ACC112 (cell line): ENCODE data around the gene TMEM101.

Source experiments
- H2AFZ ChIP-seq: fragments of 200-600 bp; sonication (generic); one replicate; pipeline ENCODE4 v1.6.0; 2017; ENCODE audit warnings: antibody characterized with exemption, low read length; ENCODE audit not compliant: unreplicated experiment
- H3K27ac ChIP-seq: fragments of 200-600 bp; sonication (generic); 2 replicates; pipeline ENCODE4 v1.5.1; 2014; ENCODE audit warnings: low read depth, mild to moderate bottlenecking, antibody characterized with exemption, low read length, moderate library complexity
- H3K27me3 ChIP-seq: fragments of 200-600 bp; sonication (generic); 2 replicates; pipeline ENCODE4 v1.6.1; 2014; ENCODE audit warnings: mild to moderate bottlenecking, antibody characterized with exemption, low read length, moderate library complexity, mixed read lengths; ENCODE audit not compliant: insufficient read depth
- H3K36me3 ChIP-seq: fragments of 200-600 bp; sonication (generic); 2 replicates; pipeline ENCODE4 v1.6.1; 2016; ENCODE audit warnings: mild to moderate bottlenecking, antibody characterized with exemption, low read length, moderate library complexity, mixed read lengths; ENCODE audit not compliant: insufficient read depth
- H3K4me1 ChIP-seq: fragments of 200-600 bp; sonication (generic); one replicate; pipeline ENCODE4 v1.6.1; 2016; ENCODE audit warnings: low read length, mixed read lengths; ENCODE audit not compliant: insufficient read depth, unreplicated experiment, control insufficient read depth
- H3K4me3 ChIP-seq: fragments of 200-600 bp; sonication (generic); 2 replicates; pipeline ENCODE4 v1.5.1; 2014; ENCODE audit warnings: mild to moderate bottlenecking, low read depth, low read length
- H3K79me2 ChIP-seq: fragments of 200-600 bp; sonication (generic); one replicate; pipeline ENCODE4 v1.6.0; 2016; ENCODE audit warnings: low read length; ENCODE audit not compliant: control insufficient read depth, unreplicated experiment, insufficient read depth

The TMEM101 gene

DNA sequence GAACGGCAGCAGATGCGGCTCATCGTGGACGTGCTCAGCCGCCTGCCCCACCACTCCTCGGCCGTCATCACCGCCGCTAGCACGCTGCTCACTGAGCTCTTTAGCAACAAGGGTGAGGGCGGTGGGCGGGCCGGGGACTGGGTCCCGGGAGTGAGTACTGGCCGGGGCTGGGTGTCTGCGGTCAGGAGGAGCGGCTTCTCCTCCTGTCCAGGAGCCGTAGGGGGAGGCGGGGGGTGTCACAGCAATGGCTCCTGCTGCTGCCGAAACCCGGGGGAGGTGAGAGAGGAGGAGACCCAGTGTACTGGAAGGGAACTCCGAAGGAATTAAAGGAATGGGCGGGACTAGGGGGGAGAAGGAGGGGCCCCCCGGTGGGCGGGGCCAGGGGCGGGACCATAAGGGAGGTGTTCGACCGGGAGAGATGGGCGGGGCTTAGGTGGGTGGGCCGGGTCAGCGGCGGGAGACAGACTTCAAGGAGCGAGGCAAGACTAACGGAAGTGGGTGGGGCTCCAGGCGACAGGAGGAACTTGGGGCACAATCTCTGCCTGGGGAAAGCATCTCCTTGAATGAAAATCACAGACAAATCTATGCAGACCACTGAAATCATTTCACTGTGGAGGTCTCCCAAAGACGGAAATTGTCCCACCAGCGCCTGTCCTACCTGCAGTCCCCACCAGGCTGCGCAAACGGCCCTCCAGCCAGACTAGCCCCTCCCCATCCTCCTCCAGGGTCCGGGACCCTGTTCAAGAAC is 8.0 kb downstream of the TMEM101 start:
- H3K79me2 ChIP-seq: peaks cover 6% of the 10 kb centered on the region
- H3K36me3 ChIP-seq: no peaks in the 10 kb centered on the region
- peaks cover 21% of the 10 kb centered on the region for H3K4me1 ChIP-seq
- H2AFZ ChIP-seq: peak overlapping the region; percentile 51
- H3K27me3 ChIP-seq: no peaks in the 10 kb centered on the region
- peak overlapping the region; percentile 66 for H3K27ac ChIP-seq
- H3K4me3 ChIP-seq: peak overlapping the region; percentile 88

DNA sequence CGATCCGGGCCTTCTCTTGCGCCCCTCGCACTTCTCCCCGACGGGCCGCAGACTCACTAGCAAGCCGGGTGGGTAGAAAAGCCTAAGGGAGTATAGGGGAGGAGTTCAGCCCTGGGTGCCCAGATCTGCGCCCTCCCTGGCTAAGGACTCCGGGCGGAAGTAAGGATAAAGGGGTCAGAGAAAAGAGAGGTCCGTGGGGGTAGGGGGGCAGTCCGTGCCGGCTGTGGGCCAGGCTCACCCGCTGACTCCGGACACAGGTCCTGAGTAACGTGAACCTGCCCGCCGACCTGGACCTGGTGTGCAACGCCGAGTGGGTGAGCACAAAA is 8.5 kb downstream of the TMEM101 start:
- Histone ChIP-seq H3K27me3 (no peaks in the 10 kb centered on the region), H3K27ac (peak overlapping the region; percentile 66), H3K4me3 (peak overlapping the region; percentile 88), H2AFZ (peak overlapping the region; percentile 4), H3K79me2 (peaks cover 6% of the 10 kb centered on the region), H3K4me1 (peaks cover 27% of the 10 kb centered on the region), H3K36me3 (no peaks in the 10 kb centered on the region)

DNA sequence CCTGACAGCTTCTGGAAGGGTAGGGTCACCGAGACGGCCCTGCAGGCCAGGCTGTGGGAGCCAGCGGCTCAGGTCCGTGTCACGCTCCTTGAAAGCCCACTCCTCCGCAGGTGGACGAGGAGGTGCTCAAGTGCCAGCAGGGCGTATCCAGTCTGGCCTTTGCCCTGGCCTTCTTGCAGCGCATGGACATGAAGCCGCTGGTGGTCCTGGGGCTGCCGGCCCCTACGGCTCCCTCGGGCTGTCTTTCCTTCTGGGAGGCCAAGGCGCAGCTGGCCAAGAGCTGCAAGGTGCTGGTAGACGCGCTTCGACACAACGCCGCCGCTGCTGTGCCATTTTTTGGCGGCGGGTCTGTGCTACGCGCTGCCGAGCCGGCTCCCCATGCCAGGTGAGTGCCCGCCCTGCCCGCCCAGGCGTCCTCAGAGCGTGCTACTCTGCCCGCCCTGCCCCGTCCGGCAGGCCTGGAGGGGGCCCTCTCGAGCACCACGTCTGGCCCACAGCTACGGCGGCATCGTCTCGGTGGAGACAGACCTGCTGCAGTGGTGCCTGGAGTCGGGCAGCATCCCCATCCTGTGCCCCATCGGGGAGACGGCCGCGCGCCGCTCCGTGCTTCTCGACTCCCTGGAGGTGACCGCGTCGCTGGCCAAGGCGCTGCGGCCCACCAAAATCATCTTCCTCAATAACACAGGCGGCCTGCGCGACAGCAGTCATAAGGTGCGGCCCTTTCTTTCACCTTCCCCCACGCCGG is 9.1 kb downstream of the TMEM101 start:
- H2AFZ ChIP-seq: peak overlapping the region; percentile 4
- no peaks in the 10 kb centered on the region for H3K27me3 ChIP-seq
- peak overlapping the region; percentile 66 for H3K27ac ChIP-seq
- peak overlapping the region; percentile 88 for H3K4me3 ChIP-seq
- peaks cover 27% of the 10 kb centered on the region for H3K4me1 ChIP-seq
- H3K36me3 ChIP-seq: no peaks in the 10 kb centered on the region
- peaks cover 6% of the 10 kb centered on the region for H3K79me2 ChIP-seq

DNA sequence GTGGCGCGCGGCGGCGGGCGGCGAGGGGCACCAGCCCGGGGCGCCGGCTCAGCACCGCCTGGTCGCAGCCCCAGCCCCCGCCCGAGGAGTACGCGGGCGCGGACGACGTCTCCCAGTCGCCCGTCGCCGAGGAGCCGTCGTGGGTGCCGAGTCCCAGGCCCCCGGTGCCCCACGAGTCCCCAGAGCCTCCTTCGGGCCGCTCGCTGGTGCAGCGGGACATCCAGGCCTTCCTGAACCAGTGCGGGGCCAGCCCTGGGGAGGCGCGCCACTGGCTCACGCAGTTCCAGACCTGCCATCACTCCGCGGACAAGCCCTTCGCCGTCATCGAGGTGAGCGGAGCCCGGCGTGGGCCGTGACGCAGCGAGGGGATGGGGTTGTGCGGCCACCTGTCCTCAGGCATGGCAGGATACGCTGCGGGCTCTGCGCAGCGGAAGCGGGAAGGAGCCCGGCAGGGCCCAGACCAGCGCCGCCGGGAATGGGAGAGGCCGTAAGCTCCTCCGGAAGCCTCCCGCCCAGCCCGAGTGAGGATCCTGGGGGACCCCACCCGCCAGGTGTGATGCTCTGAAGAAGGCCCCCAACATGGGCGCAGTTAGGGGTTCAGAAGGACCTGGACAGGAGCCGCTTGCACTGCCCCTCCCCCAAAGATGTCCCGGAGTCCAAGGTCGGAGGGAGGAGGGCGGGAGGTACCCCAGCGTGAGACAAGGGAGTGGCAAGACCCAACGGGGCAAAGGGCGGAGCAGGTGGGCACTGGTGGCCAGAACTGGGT is 9.8 kb downstream of the TMEM101 start:
- Histone ChIP-seq H3K4me1 (peaks cover 30% of the 10 kb centered on the region), H3K4me3 (peak overlapping the region; percentile 88)

DNA sequence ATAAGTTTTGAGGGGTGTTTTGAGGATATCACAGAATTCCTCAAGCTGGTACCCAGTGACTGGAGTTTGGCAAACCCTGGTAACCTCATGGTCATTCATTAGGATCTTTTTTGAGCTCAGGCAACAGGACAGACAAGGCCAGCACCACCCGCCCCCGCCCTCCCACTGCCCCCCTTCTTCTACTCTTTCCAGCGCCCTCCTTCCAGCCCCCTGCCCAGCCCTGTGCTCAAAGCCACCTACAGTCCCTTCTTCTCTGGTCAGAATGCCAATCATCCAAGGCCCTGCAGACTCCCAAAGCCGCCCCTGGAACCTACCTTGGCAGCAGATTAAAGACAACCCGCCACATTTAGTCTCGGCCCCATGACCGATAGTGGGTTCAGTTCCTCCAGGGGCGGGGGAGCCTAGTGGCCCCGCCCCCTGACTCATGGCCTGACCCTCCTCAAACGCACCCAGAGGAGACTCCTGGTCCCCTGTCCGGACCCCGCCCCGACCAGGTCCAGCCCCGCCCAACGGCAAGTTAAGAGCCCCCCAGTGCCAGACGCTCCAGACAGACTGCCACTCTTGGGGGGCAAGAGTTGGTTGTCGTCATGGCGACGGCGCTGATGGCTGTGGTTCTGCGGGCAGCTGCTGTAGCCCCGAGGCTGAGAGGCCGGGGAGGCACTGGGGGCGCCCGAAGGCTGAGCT is 10.5 kb downstream of the TMEM101 start, which contains the start of gene NAGS:
Gene NAGS (plus strand): TSS at position 546 of the 684 bp plus-strand sequence. CDS start 42 bp downstream, at position 588.
- Histone ChIP-seq H3K27ac (peak within 1 kb of the TSS; percentile 15; the same call in 1 of the 2 replicates), H3K27me3 (no peaks in the 10 kb centered on the region), H3K4me3 (peak within 1 kb of the TSS; percentile 88), H3K4me1 (peaks cover 31% of the 10 kb centered on the region), H3K79me2 (peaks cover 6% of the 10 kb centered on the region), H2AFZ (no peak within 1 kb of the TSS), H3K36me3 (no peaks in the 10 kb centered on the region)

More for the DNA sequence above, 9.8 kb downstream of the TMEM101 start:
- peaks cover 6% of the 10 kb centered on the region for H3K79me2 ChIP-seq
- H3K27me3 ChIP-seq: no peaks in the 10 kb centered on the region
- H3K27ac ChIP-seq: peak overlapping the region; percentile 15; the same call in 1 of the 2 replicates
- H3K36me3 ChIP-seq: no peaks in the 10 kb centered on the region
- H2AFZ ChIP-seq: no peak overlapping the region

DNA sequence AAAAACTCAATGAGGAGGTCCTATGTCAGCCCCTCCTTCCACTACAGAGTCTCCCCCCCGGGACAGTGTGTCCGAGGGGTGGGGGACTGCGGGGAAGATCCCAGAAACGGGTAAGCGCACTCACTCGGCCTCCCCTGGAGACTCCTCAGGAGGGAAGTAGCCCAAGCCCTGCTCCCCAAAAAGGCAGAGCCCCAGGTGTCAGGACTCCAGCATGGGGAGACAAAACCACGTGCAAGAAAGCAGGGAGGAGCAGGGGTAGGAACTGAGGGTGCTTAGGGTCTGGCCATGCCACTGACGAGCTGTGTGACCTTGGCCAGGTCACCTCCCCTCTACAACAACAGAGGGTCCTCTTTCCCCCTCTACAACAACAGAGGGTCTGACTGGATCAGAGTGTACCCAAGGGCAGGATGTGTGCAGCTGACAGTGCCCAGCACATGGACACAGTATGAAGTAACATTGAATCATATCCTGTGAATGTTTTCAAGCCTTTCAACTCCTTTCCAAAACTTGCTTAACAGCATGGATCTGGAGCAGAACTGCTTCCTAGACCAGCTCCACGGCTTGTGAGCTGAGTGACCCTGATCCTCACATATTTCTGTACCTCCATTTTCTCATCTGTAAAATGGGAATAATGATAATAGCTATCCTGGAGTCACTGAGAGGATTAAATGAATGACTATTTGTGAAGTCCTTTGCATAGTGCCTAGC is 12.5 kb downstream of the TMEM101 start:
- Histone ChIP-seq H3K36me3 (no peaks in the 10 kb centered on the region), H2AFZ (no peak overlapping the region), H3K27me3 (no peaks in the 10 kb centered on the region), H3K4me1 (peaks cover 33% of the 10 kb centered on the region), H3K4me3 (no peak overlapping the region), H3K27ac (peak overlapping the region; percentile 50), H3K79me2 (peaks cover 6% of the 10 kb centered on the region)

DNA sequence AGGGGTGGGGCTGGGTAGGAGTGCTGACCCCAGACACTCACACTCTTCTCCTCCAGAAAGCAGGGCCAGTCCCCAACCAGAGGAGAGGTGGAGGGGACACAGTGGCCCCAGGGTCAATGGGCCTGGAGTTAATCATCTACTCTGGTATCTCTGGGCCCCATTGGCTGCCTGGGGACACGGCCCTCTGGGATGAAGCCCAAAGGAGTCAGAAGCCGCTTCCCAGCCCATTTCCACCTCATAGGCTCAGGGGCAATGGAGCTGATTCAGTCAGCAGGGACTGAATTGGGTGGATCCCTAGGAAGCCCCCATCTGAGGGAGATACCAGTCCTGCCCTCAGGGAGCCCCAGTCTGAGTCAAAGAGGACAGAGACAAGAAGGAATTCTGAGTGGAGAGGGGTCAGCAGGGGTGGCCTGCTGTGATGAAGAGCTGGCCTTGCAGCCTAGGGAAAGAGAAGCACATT is 13.3 kb downstream of the TMEM101 start:
- no peak overlapping the region for H3K4me3 ChIP-seq
- H3K4me1 ChIP-seq: peaks cover 33% of the 10 kb centered on the region
- no peaks in the 10 kb centered on the region for H3K36me3 ChIP-seq
- H3K27me3 ChIP-seq: no peaks in the 10 kb centered on the region
- H2AFZ ChIP-seq: no peak overlapping the region
- peaks cover 6% of the 10 kb centered on the region for H3K79me2 ChIP-seq
- H3K27ac ChIP-seq: peak overlapping the region; percentile 50; the same call in 1 of the 2 replicates

DNA sequence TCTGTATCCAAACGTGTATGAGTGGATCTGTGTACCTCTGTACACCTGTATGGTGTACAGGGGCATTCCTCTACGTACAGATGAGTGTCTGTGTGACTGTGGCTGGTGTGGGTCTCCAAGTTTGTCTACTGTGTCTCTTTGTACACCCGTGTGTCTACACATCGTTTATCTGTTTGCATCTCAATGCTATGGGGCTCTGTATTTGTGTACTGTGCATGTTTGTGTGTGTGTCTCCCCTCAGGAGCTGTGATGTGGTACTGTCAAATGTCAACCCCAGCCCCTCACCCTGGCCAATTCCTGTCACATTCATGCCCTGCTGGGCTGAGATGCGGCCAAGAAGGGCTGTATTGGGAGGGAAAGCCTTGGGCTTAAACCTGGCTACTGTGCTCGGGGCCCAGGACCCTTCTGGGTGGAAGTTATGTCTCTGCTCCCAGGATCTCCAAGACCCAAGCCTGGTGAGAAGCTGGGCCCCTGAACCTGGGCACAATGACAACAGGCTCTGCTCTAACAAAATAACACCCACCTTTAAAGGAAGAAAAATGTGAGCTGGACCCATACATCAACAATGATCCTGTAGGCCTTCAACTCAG is 13.8 kb downstream of the TMEM101 start:
- Histone ChIP-seq H3K27ac (peak overlapping the region; percentile 50; the same call in 1 of the 2 replicates), H3K4me3 (no peak overlapping the region), H2AFZ (no peak overlapping the region), H3K36me3 (no peaks in the 10 kb centered on the region), H3K4me1 (peaks cover 33% of the 10 kb centered on the region), H3K79me2 (peaks cover 6% of the 10 kb centered on the region), H3K27me3 (no peaks in the 10 kb centered on the region)

DNA sequence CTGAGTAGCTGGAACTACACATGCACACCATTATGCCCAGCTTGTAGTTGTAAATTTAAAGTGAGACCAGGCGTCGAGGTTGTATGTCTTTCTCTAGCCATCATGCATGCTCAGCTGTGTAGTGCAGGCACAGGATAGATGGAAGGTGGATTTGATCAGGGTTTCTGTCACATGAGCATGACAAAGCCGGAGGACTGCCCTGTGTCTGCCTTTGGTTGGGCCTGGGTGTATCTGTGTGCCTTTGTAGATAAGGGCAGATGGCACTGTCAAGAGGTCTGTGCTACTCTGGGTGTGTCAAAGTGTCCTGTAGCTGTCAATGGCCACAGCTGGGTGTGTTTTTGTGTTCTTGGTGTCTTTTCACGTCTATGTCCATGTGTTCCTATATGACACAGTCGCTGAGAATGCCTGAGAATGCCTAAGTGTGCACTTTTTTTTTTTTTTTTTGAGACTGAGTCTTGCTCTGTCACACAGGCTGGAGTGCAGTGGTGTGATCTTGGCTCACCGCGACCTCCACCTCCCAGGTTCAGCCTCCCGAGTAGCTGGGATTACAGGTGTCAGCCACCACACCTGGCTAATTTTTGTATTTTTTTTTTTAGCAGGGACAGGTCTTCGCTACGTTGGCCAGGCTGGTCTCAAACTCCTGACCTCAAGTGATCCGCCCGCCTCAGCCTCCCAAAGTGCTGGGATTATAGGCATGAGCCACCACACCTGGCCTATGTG is 14.5 kb downstream of the TMEM101 start:
- Histone ChIP-seq H3K36me3 (no peaks in the 10 kb centered on the region), H3K79me2 (peaks cover 2% of the 10 kb centered on the region), H2AFZ (no peak overlapping the region), H3K4me3 (no peak overlapping the region), H3K27me3 (no peaks in the 10 kb centered on the region), H3K27ac (no peak overlapping the region), H3K4me1 (peaks cover 32% of the 10 kb centered on the region)
